Measurements from ENCODE around the gene PSD.
"Not testable (repeated sequence)": the region's sequence is repeated elsewhere in the genome, so short reads cannot be mapped to it uniquely, and the experiment has no call there.

The PSD gene

GRCh38 chr10:102418622-102419268 lies at the start of gene PSD:
PSD (minus strand) TSS chr10:102418785; CDS start chr10:102417038, 1,747 bp downstream.
- no peak for DNase-seq
- H3K4me1 Mint-ChIP-seq (ENCODE audit: low read depth): peaks cover 41% of the 10 kb centered on the region
- peak within 1 kb of the TSS; percentile 53 for H3K27ac Mint-ChIP-seq
- peaks cover 36% of the 10 kb centered on the region for H3K27me3 Mint-ChIP-seq
- H3K9me3 Mint-ChIP-seq: no peaks in the 10 kb centered on the region
- H3K36me3 Mint-ChIP-seq (ENCODE audit: low read depth): peaks cover 26% of the 10 kb centered on the region
- H3K4me3 Mint-ChIP-seq: peak within 1 kb of the TSS; percentile 93

- no peaks in the 10 kb centered on the region for H3K9me3 Mint-ChIP-seq
- no peaks in the 10 kb centered on the region for H3K27me3 Mint-ChIP-seq
- no peak overlapping the region for H3K4me3 Mint-ChIP-seq
- H3K36me3 Mint-ChIP-seq (ENCODE audit: low read depth): peaks cover 39% of the 10 kb centered on the region
- peaks cover 13% of the 10 kb centered on the region for H3K4me1 Mint-ChIP-seq (ENCODE audit: low read depth)
- H3K27ac Mint-ChIP-seq: no peak overlapping the region
- DNase-seq: no peak
Measured at GRCh38 chr10:102467971-102468438, 49.4 kb upstream of the PSD start.

- no peak for DNase-seq
- peaks cover 13% of the 10 kb centered on the region for H3K4me1 Mint-ChIP-seq (ENCODE audit: low read depth)
- H3K4me3 Mint-ChIP-seq: no peak overlapping the region
- no peaks in the 10 kb centered on the region for H3K9me3 Mint-ChIP-seq
- H3K36me3 Mint-ChIP-seq (ENCODE audit: low read depth): peaks cover 35% of the 10 kb centered on the region
- H3K27ac Mint-ChIP-seq: no peak overlapping the region
- no peaks in the 10 kb centered on the region for H3K27me3 Mint-ChIP-seq
Measured at GRCh38 chr10:102467318-102467717, 48.7 kb upstream of the PSD start.

- Mint-ChIP-seq H3K36me3 (ENCODE audit: low read depth) (peaks cover 30% of the 10 kb centered on the region), H3K27ac (no peak overlapping the region)
Measured at GRCh38 chr10:102465466-102465865, 46.9 kb upstream of the PSD start.

GRCh38 chr10:102463983-102464382 lies 45.4 kb upstream of the PSD start:
- H3K27ac Mint-ChIP-seq: no peak overlapping the region
- no peaks in the 10 kb centered on the region for H3K9me3 Mint-ChIP-seq
- DNase-seq: no peak
- no peaks in the 10 kb centered on the region for H3K27me3 Mint-ChIP-seq
- no peak overlapping the region for H3K4me3 Mint-ChIP-seq
- peaks cover 32% of the 10 kb centered on the region for H3K4me1 Mint-ChIP-seq (ENCODE audit: low read depth)
- H3K36me3 Mint-ChIP-seq (ENCODE audit: low read depth): peaks cover 16% of the 10 kb centered on the region

More at GRCh38 chr10:102465466-102465865, 46.9 kb upstream of the PSD start:
- peaks cover 32% of the 10 kb centered on the region for H3K4me1 Mint-ChIP-seq (ENCODE audit: low read depth)
- H3K9me3 Mint-ChIP-seq: no peaks in the 10 kb centered on the region
- H3K27me3 Mint-ChIP-seq: no peaks in the 10 kb centered on the region
- H3K4me3 Mint-ChIP-seq: no peak overlapping the region
- no peak for DNase-seq

- no peak overlapping the region for H3K27ac Mint-ChIP-seq
- no peaks in the 10 kb centered on the region for H3K9me3 Mint-ChIP-seq
- peaks cover 32% of the 10 kb centered on the region for H3K4me1 Mint-ChIP-seq (ENCODE audit: low read depth)
- peaks cover 10% of the 10 kb centered on the region for H3K36me3 Mint-ChIP-seq (ENCODE audit: low read depth)
- H3K4me3 Mint-ChIP-seq: peak overlapping the region; percentile 89
- H3K27me3 Mint-ChIP-seq: no peaks in the 10 kb centered on the region
- DNase-seq: no peak
Measured at GRCh38 chr10:102462512-102463054, 44.0 kb upstream of the PSD start.

GRCh38 chr10:102461187-102462054 lies 42.8 kb upstream of the PSD start:
- H3K4me1 Mint-ChIP-seq (ENCODE audit: low read depth): peaks cover 32% of the 10 kb centered on the region
- H3K9me3 Mint-ChIP-seq: no peaks in the 10 kb centered on the region
- no peaks in the 10 kb centered on the region for H3K27me3 Mint-ChIP-seq
- H3K4me3 Mint-ChIP-seq: peak overlapping the region; percentile 89
- DNase-seq: peak; percentile 94
- peaks cover 17% of the 10 kb centered on the region for H3K36me3 Mint-ChIP-seq (ENCODE audit: low read depth)
- H3K27ac Mint-ChIP-seq: peak overlapping the region; percentile 74

GRCh38 chr10:102460836-102461186 lies 42.2 kb upstream of the PSD start:
- Mint-ChIP-seq H3K4me1 (ENCODE audit: low read depth) (peaks cover 32% of the 10 kb centered on the region), H3K9me3 (no peaks in the 10 kb centered on the region), H3K27ac (peak overlapping the region; percentile 74), H3K27me3 (no peaks in the 10 kb centered on the region), H3K36me3 (ENCODE audit: low read depth) (peaks cover 23% of the 10 kb centered on the region), H3K4me3 (peak overlapping the region; percentile 89)
- DNase-seq: no peak

GRCh38 chr10:102458656-102459055 lies 40.1 kb upstream of the PSD start:
- no peaks in the 10 kb centered on the region for H3K9me3 Mint-ChIP-seq
- no peak overlapping the region for H3K27ac Mint-ChIP-seq
- DNase-seq: no peak
- no peaks in the 10 kb centered on the region for H3K27me3 Mint-ChIP-seq
- H3K36me3 Mint-ChIP-seq (ENCODE audit: low read depth): peaks cover 43% of the 10 kb centered on the region
- no peak overlapping the region for H3K4me3 Mint-ChIP-seq
- H3K4me1 Mint-ChIP-seq (ENCODE audit: low read depth): peaks cover 30% of the 10 kb centered on the region

GRCh38 chr10:102457591-102458150 lies 39.1 kb upstream of the PSD start:
- Mint-ChIP-seq H3K4me1 (ENCODE audit: low read depth) (peaks cover 35% of the 10 kb centered on the region), H3K27ac (no peak overlapping the region), H3K36me3 (ENCODE audit: low read depth) (peaks cover 53% of the 10 kb centered on the region), H3K4me3 (no peak overlapping the region), H3K9me3 (no peaks in the 10 kb centered on the region), H3K27me3 (no peaks in the 10 kb centered on the region)
- DNase-seq: no peak

GRCh38 chr10:102455893-102456471 lies 37.4 kb upstream of the PSD start:
- no peak overlapping the region for H3K4me3 Mint-ChIP-seq
- peaks cover 31% of the 10 kb centered on the region for H3K4me1 Mint-ChIP-seq (ENCODE audit: low read depth)
- H3K27ac Mint-ChIP-seq: peak overlapping the region; percentile 45
- peaks cover 65% of the 10 kb centered on the region for H3K36me3 Mint-ChIP-seq (ENCODE audit: low read depth)
- no peak for DNase-seq
- no peaks in the 10 kb centered on the region for H3K9me3 Mint-ChIP-seq
- H3K27me3 Mint-ChIP-seq: no peaks in the 10 kb centered on the region

- DNase-seq, H3K27me3 Mint-ChIP-seq, H3K9me3 Mint-ChIP-seq: not testable (repeated sequence)
Measured at GRCh38 chr10:102454662-102455487, 36.3 kb upstream of the PSD start.

GRCh38 chr10:102453502-102453901 lies 34.9 kb upstream of the PSD start:
- Mint-ChIP-seq H3K36me3 (ENCODE audit: low read depth) (peaks cover 73% of the 10 kb centered on the region), H3K4me1 (ENCODE audit: low read depth) (peaks cover 35% of the 10 kb centered on the region), H3K4me3 (peak overlapping the region; percentile 25), H3K27ac (peak overlapping the region; percentile 97), H3K9me3 (no peaks in the 10 kb centered on the region), H3K27me3 (no peaks in the 10 kb centered on the region)
- DNase-seq: no peak

More at GRCh38 chr10:102454662-102455487, 36.3 kb upstream of the PSD start:
- peaks cover 28% of the 10 kb centered on the region for H3K4me1 Mint-ChIP-seq (ENCODE audit: low read depth)
- peaks cover 70% of the 10 kb centered on the region for H3K36me3 Mint-ChIP-seq (ENCODE audit: low read depth)
- peak overlapping the region; percentile 97 for H3K27ac Mint-ChIP-seq
- not testable (repeated sequence) for H3K4me3 Mint-ChIP-seq
